ENCODE data around the gene ALDH18A1. TPM values are rescaled to one million over a fixed set of nuclear protein-coding genes. Genes with fewer than 3 reads are reported as not detected.

ALDH18A1 gene
- total RNA-seq, 2 donors from 2014 or later: 153 to 235 TPM

- DNase-seq: no peak
- Histone ChIP-seq H3K27me3 (no peaks in the 10 kb centered on the region), H3K36me3 (peaks cover 13% of the 10 kb centered on the region), H3K4me1 (no peaks in the 10 kb centered on the region), H3K9me3 (no peaks in the 10 kb centered on the region), H3K9ac (ENCODE audit: low read depth in 2 of 2, low read length in 2 of 2) (no peak overlapping the region), H3K4me3 (no peak overlapping the region), H3K27ac (no peak overlapping the region)
- no peak for TF ChIP-seq CTCF (IDR thresholded peaks at IDR 0.05)
- intact Hi-C loops (cut with DNase I): no loop called here
Measured at GRCh38 chr10:95616446-95616845, 40.1 kb downstream of the ALDH18A1 start.

- no peak for TF ChIP-seq CTCF (IDR thresholded peaks at IDR 0.05)
- intact Hi-C loops (cut with DNase I): no loop called here
- Histone ChIP-seq H3K9me3 (no peaks in the 10 kb centered on the region), H3K4me1 (no peaks in the 10 kb centered on the region), H3K9ac (ENCODE audit: low read depth in 2 of 2, low read length in 2 of 2) (peak overlapping the region in 1 of 2 donors; percentile 6), H3K27ac (peak overlapping the region; percentile 62), H3K27me3 (no peaks in the 10 kb centered on the region), H3K4me3 (no peak overlapping the region), H3K36me3 (peaks cover 28% of the 10 kb centered on the region)
- DNase-seq: no peak
Measured at GRCh38 chr10:95613330-95613729, 43.2 kb downstream of the ALDH18A1 start.

GRCh38 chr10:95610727-95611126, 45.8 kb downstream of the ALDH18A1 start:
- intact Hi-C loops (cut with DNase I): no loop called here
- Histone ChIP-seq H3K27me3 (no peaks in the 10 kb centered on the region), H3K27ac (no peak overlapping the region), H3K9me3 (no peaks in the 10 kb centered on the region), H3K4me3 (no peak overlapping the region), H3K4me1 (no peaks in the 10 kb centered on the region), H3K36me3 (peaks cover 22% of the 10 kb centered on the region), H3K9ac (ENCODE audit: low read depth in 2 of 2, low read length in 2 of 2) (no peak overlapping the region)
- TF ChIP-seq CTCF (IDR thresholded peaks at IDR 0.05): no peak
- no peak for DNase-seq

- DNase-seq: no peak
- Histone ChIP-seq H3K36me3 (peaks cover 17% of the 10 kb centered on the region), H3K27ac (no peak overlapping the region), H3K27me3 (no peaks in the 10 kb centered on the region), H3K4me1 (no peaks in the 10 kb centered on the region), H3K4me3 (no peak overlapping the region), H3K9ac (ENCODE audit: low read depth in 2 of 2, low read length in 2 of 2) (no peak overlapping the region), H3K9me3 (no peaks in the 10 kb centered on the region)
- no peak for TF ChIP-seq CTCF (IDR thresholded peaks at IDR 0.05)
- intact Hi-C loops (cut with DNase I): no loop called here
Measured at GRCh38 chr10:95606922-95607321, 49.6 kb downstream of the ALDH18A1 start.

GRCh38 chr10:95605163-95605562, 51.3 kb downstream of the ALDH18A1 start:
- intact Hi-C loops (cut with DNase I): no loop called here
- Histone ChIP-seq H3K27me3 (no peaks in the 10 kb centered on the region), H3K4me1 (no peaks in the 10 kb centered on the region), H3K9me3 (no peaks in the 10 kb centered on the region), H3K36me3 (peaks cover 2% of the 10 kb centered on the region), H3K9ac (ENCODE audit: low read depth in 2 of 2, low read length in 2 of 2) (no peak overlapping the region), H3K4me3 (no peak overlapping the region), H3K27ac (no peak overlapping the region)
- DNase-seq: no peak
- TF ChIP-seq CTCF (IDR thresholded peaks at IDR 0.05): no peak

- Histone ChIP-seq H3K9ac (ENCODE audit: low read depth in 2 of 2, low read length in 2 of 2) (no peak overlapping the region), H3K4me1 (no peaks in the 10 kb centered on the region), H3K27me3 (no peaks in the 10 kb centered on the region), H3K4me3 (no peak overlapping the region), H3K9me3 (no peaks in the 10 kb centered on the region), H3K36me3 (no peaks in the 10 kb centered on the region), H3K27ac (no peak overlapping the region)
- no peak for DNase-seq
- intact Hi-C loops (cut with DNase I): no loop called here
- no peak for TF ChIP-seq CTCF (IDR thresholded peaks at IDR 0.05)
Measured at GRCh38 chr10:95604630-95605029, 51.9 kb downstream of the ALDH18A1 start.
